Effector CD8-positive, alpha-beta T cell (primary cell): ENCODE data around the gene OXNAD1.

ENCODE experiments used
- DNase-seq: peaks from one replicate; lab custom pipeline; 2025; lab: John Stamatoyannopoulos, UW

Gene OXNAD1

DNA sequence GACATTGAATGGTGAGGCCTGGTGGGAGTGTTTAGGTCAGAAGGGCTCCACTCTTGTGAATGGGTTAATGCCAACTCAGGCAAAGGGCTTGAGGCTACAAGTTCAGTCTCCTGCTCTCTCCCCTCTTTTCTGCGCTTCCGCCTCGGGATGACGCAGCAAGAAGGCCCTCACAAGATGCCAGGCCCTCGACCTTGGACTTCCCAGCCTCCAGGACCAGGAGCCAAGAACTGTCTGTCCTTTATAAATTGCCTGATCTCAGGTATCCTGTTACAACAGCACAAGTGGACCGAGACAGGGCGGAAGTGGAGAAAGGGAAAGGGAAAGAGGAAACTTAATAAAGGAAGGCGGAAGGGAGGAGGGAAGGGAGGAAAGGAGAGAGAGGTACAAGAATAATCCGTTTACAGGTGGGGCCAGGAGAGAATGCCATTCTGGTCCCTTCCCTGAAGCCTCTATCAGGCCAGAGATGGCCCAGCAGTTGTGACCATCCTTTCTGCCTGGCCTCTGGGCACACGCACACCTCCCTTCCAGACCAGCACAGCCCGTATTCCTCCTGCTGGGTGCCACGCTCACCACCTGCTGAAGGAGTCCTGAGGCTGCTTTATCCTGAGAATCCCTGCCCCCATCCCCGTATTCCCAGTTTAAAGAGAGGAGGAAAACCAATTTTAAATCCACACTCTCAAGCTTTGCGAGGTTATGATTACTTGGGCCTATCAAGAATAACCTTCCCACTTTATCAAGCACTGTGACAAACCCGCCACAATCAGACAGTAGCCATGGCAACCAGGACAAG lies 64.2 kb downstream of the OXNAD1 start:
- no peak for DNase-seq

GRCh38 chr3:16329826-16330129 lies 64.8 kb downstream of the OXNAD1 start:
- DNase-seq: no peak

DNA sequence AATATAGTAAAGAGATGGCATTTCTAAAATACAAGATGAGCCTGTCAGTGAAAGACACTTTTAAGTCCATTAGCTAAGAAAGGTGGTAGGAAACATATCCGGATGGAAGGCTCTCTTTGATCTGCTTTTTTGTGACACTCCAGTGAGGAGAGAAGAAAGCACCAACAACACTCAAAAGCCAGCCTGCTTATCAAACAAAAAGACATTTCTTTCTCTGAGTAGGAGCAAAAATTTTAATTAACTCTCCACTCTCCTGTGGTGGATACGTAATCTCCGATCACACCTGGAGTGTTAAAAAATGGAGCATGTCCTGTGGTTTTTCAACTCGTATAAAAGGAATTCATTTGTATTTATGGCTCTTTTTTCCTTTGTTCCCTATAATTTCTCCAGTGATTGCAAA lies 65.3 kb downstream of the OXNAD1 start:
- no peak for DNase-seq

- DNase-seq: no peak
These were observed 66.4 kb downstream of the OXNAD1 start for GRCh38 chr3:16331319-16331883.

DNA sequence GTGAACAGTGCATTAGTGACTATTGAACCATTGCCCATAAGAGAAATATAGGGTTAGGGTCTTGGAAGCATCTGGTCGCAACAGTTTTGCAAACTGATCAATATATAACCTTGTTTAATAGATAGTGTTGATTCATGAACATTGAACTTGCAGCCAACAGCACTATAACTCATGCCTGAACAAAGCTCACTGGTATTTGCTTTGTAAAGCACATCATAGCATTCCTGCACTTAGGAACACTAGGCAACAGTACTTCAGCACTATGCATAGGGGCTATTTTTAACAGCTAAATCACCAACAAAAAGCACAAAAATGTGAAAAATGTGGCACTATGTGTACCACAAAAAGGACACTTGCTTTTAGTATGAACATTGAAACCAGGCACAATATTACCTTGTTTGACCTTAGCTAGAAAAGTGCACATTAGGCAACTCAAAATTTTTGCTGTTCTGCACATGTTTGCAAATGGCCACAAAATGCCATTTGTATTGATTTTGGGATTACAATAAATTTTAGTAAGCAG lies 68.0 kb downstream of the OXNAD1 start:
- DNase-seq: no peak

GRCh38 chr3:16334909-16335308 lies 69.9 kb downstream of the OXNAD1 start:
- no peak for DNase-seq

DNA sequence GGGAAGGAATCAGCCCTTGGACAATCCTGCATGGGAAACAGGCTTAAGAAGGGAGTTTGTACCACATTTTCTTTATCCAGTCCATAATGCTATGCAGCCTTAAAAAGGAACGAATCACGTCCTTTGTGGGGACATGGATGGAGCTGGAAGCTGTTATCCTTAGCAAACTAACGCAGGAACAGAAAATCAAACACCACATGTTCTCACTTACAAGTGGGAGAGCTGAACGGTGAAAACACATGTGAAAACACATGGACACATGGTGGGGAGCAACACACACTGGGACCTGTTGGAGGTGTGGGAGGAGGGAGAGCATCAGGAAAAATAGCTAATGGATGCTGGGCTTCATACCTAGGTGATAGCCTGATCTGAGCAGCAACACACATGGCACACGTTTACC lies 70.3 kb downstream of the OXNAD1 start:
- DNase-seq: no peak

DNA sequence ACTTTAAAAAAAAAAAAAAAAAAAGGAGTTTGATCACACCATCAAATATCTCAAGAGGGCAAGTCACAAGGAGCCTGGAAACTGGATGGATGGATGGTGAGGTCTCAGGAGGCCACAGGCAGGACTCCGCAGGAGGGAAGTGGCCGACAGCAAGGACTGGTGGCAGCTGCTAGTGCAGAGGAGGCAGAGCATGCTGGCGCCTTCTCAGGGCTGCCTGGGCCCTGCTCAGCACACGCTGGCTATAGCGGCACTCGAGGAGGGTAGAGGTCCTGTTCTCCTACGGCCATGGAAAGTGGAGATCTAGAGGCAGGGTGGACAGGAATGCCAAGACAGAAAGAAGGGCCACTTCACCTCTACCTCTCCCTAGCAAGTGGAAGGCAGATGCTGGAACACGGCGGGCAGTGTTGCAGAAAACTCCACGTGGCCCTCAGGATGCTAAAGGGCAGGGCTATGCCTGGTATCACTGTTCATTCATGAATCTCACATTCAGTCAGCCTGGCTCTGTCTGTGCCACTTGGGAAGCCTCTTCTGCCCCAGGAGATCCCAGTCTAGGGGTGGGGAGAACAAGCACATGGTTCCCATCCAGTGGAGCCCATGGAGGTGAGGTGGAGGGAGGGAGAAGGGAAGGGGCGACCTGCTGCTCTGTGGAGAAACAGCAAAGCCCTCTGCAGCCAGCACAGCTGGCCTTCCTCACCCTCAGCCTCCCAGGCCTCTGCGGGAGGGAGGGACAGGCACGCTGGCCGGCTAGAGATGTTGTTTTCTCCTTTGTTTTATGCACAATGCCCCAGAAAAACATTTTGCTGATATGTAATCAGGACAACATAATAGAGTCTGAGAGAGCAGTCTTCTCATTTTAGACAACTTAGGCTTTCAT lies 71.0 kb downstream of the OXNAD1 start:
- DNase-seq: no peak

GRCh38 chr3:16336825-16337224 lies 71.8 kb downstream of the OXNAD1 start:
- DNase-seq: no peak

GRCh38 chr3:16337856-16338540 lies 73.0 kb downstream of the OXNAD1 start:
- DNase-seq: no peak

- no peak for DNase-seq
These were observed 74.0 kb downstream of the OXNAD1 start for GRCh38 chr3:16338999-16339398.

DNA sequence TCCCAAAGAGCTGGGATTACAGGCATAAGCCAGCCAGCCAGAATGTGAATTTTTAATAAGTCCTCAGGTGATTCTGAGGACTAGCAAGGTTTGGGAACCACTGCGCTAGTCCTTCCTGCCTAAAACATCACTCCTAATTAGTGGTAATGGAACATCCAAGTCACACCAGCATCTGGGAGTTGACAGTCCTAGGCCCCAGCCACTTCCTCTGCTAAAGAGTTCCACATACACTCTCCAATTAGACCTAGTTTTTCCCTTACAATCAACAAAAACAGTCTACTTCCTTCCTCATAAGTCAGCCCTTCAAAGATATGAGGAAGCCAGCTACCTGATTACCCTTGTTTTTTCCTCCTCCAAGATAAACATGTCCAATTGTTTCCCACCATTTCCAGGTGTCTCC lies 78.1 kb downstream of the OXNAD1 start:
- DNase-seq: no peak

DNA sequence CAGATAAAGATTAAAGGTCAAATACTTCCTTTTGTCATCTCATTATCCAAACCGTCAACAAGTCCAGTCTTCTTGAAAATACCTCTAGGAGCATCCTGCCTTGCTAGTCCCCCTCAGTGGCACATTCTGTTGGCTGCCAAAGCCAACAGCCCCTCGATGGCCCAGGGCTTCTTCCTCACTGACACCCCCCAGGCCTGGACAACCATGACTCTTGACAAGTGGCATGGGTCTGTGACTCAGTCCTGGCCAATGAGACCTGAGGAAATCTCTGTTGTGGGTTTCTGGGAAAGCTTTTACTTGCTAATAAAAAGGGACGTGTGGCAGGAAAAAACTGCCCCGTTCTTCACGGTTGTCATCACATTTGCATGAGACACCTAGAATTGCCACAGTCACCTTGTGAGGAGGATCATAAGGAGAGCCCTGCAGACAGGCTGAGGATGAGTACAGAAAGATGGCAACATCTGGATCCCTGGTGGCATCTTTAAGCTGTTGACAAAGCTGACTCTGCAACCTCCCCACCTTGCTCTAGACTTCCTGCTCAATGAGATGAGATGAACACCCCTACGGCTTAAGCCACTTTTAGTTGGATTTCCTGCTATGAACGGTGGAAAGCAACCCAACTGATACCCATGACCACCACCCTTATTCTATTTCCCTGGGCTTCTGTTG lies 81.5 kb downstream of the OXNAD1 start:
- DNase-seq: no peak

DNA sequence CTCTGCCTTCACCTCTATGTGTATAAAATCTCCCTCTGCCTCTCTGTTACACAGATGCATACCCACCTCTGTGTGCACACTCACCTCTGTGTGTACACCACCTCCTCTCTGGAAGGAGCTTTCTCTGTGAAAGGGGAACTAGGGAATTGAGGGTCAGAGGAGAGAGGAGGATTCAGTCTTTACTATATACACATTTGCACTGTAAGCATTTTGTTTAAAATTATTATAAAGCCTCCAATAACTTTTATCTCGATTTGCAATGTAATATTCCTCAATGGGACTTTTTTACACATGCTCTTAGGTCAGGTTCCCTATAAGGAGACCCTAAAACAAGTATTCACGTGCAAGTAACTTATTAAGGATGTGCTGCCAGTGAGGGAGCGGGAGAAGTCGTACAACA lies 82.5 kb downstream of the OXNAD1 start:
- no peak for DNase-seq

- DNase-seq: no peak
These were observed 85.1 kb downstream of the OXNAD1 start for GRCh38 chr3:16349986-16350596.

GRCh38 chr3:16350597-16351318 lies 85.7 kb downstream of the OXNAD1 start:
- DNase-seq: no peak

DNA sequence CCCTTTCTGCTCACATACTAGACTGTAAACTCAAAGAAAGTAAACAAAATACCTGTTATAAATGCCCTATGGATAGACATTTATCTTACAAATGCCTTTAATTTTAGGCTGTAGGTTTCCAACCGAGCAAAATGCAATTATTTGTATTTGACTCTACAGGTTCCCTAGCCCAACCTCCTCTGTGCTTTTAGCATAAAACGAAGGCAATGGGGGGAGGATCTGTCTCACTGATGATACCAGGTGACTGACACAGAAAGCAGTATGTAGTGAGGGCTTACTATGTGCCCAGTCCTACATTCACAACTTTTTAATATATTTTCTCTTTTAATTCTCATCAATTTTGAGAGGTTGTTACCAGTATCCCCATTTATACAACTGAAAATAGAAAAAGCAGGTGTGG lies 87.4 kb downstream of the OXNAD1 start:
- DNase-seq: no peak

- DNase-seq: no peak
These were observed 89.3 kb downstream of the OXNAD1 start for GRCh38 chr3:16354291-16354690.
